HEK293 (cell line): ENCODE data around the gene APBB2.

ENCODE experiments used
- FEZF1 ChIP-seq: fragments of 450-650 bp; formaldehyde crosslinking; IDR thresholded peaks from 2 replicates; pipeline ENCODE4 v1.5.1; 2016; ENCODE audit warnings: missing biosample characterization, missing genetic modification characterization
- IKZF3 ChIP-seq: fragments of 450-650 bp; IDR thresholded peaks from 2 replicates; pipeline ENCODE4 v1.5.0; 2018; ENCODE audit warnings: missing biosample characterization, mild to moderate bottlenecking, missing genetic modification characterization, moderate library complexity
- KLF16 ChIP-seq: fragments of 450-650 bp; formaldehyde crosslinking; IDR thresholded peaks from 2 replicates; pipeline ENCODE4 v1.5.1; 2017; ENCODE audit warnings: missing biosample characterization, missing genetic modification characterization
- TCF7L2 ChIP-seq: IDR thresholded peaks from 2 replicates; pipeline ENCODE4 v1.6.1; 2011; ENCODE audit warnings: low read depth, mild to moderate bottlenecking, inconsistent platforms, low read length, moderate library complexity, borderline replicate concordance
- WT1 ChIP-seq: fragments of 450-650 bp; formaldehyde crosslinking; IDR thresholded peaks from 2 replicates; pipeline ENCODE4 v1.5.1; 2016; ENCODE audit warnings: missing biosample characterization, missing genetic modification characterization
- ZNF157 ChIP-seq: fragments of 450-650 bp; formaldehyde crosslinking; IDR thresholded peaks from 2 replicates; pipeline ENCODE4 v1.5.1; 2016; ENCODE audit warnings: missing biosample characterization, missing genetic modification characterization
- ZNF174 ChIP-seq: fragments of 450-650 bp; formaldehyde crosslinking; IDR thresholded peaks from 2 replicates; pipeline ENCODE4 v1.5.0; 2017; ENCODE audit warnings: missing biosample characterization, mild to moderate bottlenecking, missing genetic modification characterization
- ZNF324 ChIP-seq: fragments of 450-650 bp; formaldehyde crosslinking; IDR thresholded peaks from 2 replicates; pipeline ENCODE4 v1.5.1; 2016; ENCODE audit warnings: missing biosample characterization, missing genetic modification characterization
- ZNF660 ChIP-seq: fragments of 450-650 bp; IDR thresholded peaks from 2 replicates; pipeline ENCODE4 v1.5.1; 2018; ENCODE audit warnings: missing biosample characterization, mild to moderate bottlenecking, missing genetic modification characterization
- TF ChIP-seq, protein P1 (sequence below): fragments of 450-650 bp; formaldehyde crosslinking; IDR thresholded peaks from 2 replicates; pipeline ENCODE4 v1.5.1; 2016; ENCODE audit warnings: missing biosample characterization, missing genetic modification characterization
- TF ChIP-seq, protein P2 (sequence below): fragments of 450-650 bp; formaldehyde crosslinking; IDR thresholded peaks from 2 replicates; pipeline ENCODE4 v1.5.1; 2016; ENCODE audit warnings: missing biosample characterization, missing genetic modification characterization

DNA sequence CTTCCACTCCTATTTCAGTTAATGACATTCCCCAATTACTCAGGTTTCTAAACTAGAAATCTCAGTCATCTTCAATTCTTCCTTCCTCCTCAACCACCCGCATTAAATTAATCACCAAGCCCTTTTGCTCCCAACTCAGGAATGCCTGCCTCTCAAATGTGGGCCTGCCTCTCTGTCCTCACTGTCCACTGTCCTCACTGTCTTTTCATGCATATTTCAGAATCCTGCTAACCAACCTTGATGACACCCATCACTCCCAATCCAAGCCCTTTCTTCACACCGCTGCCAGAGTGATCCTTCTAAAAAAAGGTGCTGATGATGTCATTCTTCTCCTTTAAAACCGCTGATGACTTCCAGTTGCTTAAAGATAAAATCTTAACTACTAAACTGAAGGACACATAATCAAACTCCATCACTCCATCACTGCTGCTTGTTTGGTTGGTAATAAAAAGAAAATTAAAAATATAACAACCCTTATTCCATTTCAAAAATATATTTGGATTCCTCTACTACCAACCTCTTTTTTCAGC is 5.1 kb upstream of the APBB2 start:
- TF ChIP-seq, protein P1, sequence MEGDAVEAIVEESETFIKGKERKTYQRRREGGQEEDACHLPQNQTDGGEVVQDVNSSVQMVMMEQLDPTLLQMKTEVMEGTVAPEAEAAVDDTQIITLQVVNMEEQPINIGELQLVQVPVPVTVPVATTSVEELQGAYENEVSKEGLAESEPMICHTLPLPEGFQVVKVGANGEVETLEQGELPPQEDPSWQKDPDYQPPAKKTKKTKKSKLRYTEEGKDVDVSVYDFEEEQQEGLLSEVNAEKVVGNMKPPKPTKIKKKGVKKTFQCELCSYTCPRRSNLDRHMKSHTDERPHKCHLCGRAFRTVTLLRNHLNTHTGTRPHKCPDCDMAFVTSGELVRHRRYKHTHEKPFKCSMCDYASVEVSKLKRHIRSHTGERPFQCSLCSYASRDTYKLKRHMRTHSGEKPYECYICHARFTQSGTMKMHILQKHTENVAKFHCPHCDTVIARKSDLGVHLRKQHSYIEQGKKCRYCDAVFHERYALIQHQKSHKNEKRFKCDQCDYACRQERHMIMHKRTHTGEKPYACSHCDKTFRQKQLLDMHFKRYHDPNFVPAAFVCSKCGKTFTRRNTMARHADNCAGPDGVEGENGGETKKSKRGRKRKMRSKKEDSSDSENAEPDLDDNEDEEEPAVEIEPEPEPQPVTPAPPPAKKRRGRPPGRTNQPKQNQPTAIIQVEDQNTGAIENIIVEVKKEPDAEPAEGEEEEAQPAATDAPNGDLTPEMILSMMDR (tag by site-specific recombination): no peak
- TF ChIP-seq ZNF660 (no peak), FEZF1 (tag by site-specific recombination) (no peak), ZNF324 (tag by site-specific recombination) (no peak), IKZF3 (tag by site-specific recombination) (no peak), TCF7L2 (no peak), ZNF157 (tag by site-specific recombination) (no peak), KLF16 (no peak), ZNF174 (tag by site-specific recombination) (no peak), WT1 (tag by site-specific recombination) (no peak)
- TF ChIP-seq, protein P2, sequence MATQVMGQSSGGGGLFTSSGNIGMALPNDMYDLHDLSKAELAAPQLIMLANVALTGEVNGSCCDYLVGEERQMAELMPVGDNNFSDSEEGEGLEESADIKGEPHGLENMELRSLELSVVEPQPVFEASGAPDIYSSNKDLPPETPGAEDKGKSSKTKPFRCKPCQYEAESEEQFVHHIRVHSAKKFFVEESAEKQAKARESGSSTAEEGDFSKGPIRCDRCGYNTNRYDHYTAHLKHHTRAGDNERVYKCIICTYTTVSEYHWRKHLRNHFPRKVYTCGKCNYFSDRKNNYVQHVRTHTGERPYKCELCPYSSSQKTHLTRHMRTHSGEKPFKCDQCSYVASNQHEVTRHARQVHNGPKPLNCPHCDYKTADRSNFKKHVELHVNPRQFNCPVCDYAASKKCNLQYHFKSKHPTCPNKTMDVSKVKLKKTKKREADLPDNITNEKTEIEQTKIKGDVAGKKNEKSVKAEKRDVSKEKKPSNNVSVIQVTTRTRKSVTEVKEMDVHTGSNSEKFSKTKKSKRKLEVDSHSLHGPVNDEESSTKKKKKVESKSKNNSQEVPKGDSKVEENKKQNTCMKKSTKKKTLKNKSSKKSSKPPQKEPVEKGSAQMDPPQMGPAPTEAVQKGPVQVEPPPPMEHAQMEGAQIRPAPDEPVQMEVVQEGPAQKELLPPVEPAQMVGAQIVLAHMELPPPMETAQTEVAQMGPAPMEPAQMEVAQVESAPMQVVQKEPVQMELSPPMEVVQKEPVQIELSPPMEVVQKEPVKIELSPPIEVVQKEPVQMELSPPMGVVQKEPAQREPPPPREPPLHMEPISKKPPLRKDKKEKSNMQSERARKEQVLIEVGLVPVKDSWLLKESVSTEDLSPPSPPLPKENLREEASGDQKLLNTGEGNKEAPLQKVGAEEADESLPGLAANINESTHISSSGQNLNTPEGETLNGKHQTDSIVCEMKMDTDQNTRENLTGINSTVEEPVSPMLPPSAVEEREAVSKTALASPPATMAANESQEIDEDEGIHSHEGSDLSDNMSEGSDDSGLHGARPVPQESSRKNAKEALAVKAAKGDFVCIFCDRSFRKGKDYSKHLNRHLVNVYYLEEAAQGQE (tag by site-specific recombination): no peak
